ENCODE results near the gene FBXO22.
"Not testable (repeated sequence)": the region's sequence is repeated elsewhere in the genome, so short reads cannot be mapped to it uniquely, and the experiment has no call there.

The FBXO22 gene

DNA sequence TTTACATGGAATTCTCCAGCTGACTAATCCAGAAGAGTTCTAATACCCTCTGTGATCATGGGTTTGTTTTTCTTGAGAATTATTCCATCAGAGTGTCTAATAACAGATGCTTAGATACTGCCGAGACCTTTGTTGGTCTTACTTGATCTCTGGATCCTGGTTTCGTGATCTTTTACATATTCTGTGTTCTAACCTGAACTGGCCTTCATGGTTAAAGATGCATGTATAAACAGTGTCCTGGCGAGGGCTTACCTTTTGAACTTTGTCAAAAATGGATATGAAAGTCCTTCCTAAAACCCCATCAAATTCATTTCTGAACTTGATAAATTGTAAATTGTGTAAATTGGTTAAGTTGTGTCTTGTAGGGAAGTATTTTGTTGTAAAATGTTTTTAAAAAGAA lies 35.7 kb upstream of the FBXO22 start:
- H3K27ac ChIP-seq (replicated peaks): no peak overlapping the region
- TF ChIP-seq, protein P1, sequence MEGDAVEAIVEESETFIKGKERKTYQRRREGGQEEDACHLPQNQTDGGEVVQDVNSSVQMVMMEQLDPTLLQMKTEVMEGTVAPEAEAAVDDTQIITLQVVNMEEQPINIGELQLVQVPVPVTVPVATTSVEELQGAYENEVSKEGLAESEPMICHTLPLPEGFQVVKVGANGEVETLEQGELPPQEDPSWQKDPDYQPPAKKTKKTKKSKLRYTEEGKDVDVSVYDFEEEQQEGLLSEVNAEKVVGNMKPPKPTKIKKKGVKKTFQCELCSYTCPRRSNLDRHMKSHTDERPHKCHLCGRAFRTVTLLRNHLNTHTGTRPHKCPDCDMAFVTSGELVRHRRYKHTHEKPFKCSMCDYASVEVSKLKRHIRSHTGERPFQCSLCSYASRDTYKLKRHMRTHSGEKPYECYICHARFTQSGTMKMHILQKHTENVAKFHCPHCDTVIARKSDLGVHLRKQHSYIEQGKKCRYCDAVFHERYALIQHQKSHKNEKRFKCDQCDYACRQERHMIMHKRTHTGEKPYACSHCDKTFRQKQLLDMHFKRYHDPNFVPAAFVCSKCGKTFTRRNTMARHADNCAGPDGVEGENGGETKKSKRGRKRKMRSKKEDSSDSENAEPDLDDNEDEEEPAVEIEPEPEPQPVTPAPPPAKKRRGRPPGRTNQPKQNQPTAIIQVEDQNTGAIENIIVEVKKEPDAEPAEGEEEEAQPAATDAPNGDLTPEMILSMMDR (IDR thresholded peaks at IDR 0.05; ENCODE audit: insufficient read depth, low read length): no peak
- TF ChIP-seq SPI1 (IDR thresholded peaks at IDR 0.05; ENCODE audit: borderline replicate concordance, low read depth): no peak
- DNase-seq (ENCODE audit: low read depth in 1 of 2, low spot score in 1 of 2): no peak
- no peaks in the 10 kb centered on the region for H3K27me3 ChIP-seq (ENCODE audit: insufficient read depth, poor library complexity, severe bottlenecking)
- no peak overlapping the region for H3K4me3 ChIP-seq (replicated peaks; ENCODE audit: insufficient read depth, low read length)

DNA sequence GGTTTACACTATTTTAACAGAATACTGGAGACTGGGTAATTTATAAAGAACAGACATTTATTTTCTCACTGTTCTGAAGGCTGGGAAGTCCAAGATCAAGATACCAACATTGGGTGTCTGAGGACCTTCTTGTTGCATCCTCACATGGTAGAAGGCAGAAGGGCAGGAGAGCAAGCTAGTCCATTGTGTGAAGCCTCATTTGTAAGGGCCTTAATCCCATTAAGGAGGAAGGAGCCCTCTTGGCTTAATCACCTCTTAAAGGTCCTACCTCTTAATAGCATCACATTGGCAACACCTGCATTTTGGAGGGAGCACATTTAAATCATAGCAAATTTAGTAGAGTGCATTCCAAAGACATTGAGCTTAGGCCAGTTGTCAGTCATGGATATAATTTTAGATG lies 34.2 kb upstream of the FBXO22 start:
- H3K27ac ChIP-seq (replicated peaks): no peak overlapping the region
- no peak overlapping the region for H3K4me3 ChIP-seq (replicated peaks; ENCODE audit: insufficient read depth, low read length)
- TF ChIP-seq GABPA (IDR thresholded peaks at IDR 0.05; ENCODE audit: low read depth) (no peak), POLR2AphosphoS5 (IDR thresholded peaks at IDR 0.05; ENCODE audit: low read depth) (no peak), SPI1 (IDR thresholded peaks at IDR 0.05; ENCODE audit: borderline replicate concordance, low read depth) (no peak)
- TF ChIP-seq, protein P2, sequence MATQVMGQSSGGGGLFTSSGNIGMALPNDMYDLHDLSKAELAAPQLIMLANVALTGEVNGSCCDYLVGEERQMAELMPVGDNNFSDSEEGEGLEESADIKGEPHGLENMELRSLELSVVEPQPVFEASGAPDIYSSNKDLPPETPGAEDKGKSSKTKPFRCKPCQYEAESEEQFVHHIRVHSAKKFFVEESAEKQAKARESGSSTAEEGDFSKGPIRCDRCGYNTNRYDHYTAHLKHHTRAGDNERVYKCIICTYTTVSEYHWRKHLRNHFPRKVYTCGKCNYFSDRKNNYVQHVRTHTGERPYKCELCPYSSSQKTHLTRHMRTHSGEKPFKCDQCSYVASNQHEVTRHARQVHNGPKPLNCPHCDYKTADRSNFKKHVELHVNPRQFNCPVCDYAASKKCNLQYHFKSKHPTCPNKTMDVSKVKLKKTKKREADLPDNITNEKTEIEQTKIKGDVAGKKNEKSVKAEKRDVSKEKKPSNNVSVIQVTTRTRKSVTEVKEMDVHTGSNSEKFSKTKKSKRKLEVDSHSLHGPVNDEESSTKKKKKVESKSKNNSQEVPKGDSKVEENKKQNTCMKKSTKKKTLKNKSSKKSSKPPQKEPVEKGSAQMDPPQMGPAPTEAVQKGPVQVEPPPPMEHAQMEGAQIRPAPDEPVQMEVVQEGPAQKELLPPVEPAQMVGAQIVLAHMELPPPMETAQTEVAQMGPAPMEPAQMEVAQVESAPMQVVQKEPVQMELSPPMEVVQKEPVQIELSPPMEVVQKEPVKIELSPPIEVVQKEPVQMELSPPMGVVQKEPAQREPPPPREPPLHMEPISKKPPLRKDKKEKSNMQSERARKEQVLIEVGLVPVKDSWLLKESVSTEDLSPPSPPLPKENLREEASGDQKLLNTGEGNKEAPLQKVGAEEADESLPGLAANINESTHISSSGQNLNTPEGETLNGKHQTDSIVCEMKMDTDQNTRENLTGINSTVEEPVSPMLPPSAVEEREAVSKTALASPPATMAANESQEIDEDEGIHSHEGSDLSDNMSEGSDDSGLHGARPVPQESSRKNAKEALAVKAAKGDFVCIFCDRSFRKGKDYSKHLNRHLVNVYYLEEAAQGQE (IDR thresholded peaks at IDR 0.05; ENCODE audit: insufficient replicate concordance, low read depth): no peak
- TF ChIP-seq, protein P1 (IDR thresholded peaks at IDR 0.05; ENCODE audit: insufficient read depth, low read length): no peak
- no peak for DNase-seq (ENCODE audit: low read depth in 1 of 2, low spot score in 1 of 2)
- H3K27me3 ChIP-seq (ENCODE audit: insufficient read depth, poor library complexity, severe bottlenecking): no peaks in the 10 kb centered on the region

DNA sequence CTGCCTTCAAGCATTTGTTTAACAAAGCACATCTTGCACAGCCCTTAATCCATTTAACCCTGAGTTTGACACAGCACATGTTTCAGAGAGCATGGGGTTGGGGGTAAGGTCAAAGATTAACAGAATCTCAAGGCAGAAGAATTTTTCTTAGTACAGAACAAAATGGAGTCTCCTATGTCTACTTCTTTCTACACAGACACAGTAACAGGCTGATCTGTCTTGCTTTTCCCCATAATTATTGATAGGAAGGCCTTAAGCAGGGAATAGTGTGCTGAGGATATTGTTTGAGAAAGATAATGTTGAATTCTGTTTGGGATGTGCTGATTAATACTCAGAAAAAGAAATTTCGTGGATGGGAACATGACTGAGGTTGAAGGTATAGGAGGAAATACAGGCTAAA lies 32.1 kb upstream of the FBXO22 start:
- H3K27me3 ChIP-seq (ENCODE audit: insufficient read depth, poor library complexity, severe bottlenecking); H3K27ac ChIP-seq (replicated peaks); DNase-seq (ENCODE audit: low read depth in 1 of 2, low spot score in 1 of 2); H3K4me3 ChIP-seq (replicated peaks; ENCODE audit: insufficient read depth, low read length): not testable (repeated sequence)

DNA sequence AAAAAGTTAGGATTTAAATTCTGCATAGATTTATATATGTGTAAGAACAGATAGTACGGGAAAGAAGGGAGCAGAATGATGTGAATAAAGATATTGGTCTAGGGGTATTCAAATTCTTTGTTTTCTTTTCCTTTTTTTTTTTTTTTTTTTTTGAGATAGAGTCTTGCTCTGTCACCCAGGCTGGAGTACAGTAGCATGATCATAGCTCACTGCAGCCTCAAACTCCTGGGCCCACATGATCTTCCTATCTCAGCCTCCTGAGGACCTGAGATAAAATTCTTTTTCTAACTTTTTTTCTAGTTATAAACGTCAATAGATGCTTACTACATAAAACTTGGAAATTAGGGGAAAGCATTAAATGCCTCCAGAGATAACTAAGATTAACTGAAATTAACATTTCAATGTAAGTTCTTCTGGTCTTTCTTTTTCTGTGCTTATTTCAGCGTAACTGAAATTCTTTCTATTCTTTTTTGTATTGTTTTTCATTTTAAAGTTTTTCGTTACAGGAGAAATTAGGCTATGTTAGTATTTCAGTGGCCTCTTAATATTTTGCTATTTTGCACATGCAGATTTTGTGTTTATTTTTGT lies 31.2 kb upstream of the FBXO22 start:
- no peak for DNase-seq (ENCODE audit: low read depth in 1 of 2, low spot score in 1 of 2)
- H3K27ac ChIP-seq (replicated peaks): no peak overlapping the region
- H3K4me3 ChIP-seq (replicated peaks; ENCODE audit: insufficient read depth, low read length): no peak overlapping the region
- H3K27me3 ChIP-seq (ENCODE audit: insufficient read depth, poor library complexity, severe bottlenecking): no peaks in the 10 kb centered on the region
- TF ChIP-seq POLR2AphosphoS5 (IDR thresholded peaks at IDR 0.05; ENCODE audit: low read depth) (no peak), SPI1 (IDR thresholded peaks at IDR 0.05; ENCODE audit: borderline replicate concordance, low read depth) (no peak), GABPA (IDR thresholded peaks at IDR 0.05; ENCODE audit: low read depth) (no peak)
- TF ChIP-seq, protein P1 (IDR thresholded peaks at IDR 0.05; ENCODE audit: insufficient read depth, low read length): no peak
- TF ChIP-seq, protein P2 (IDR thresholded peaks at IDR 0.05; ENCODE audit: insufficient replicate concordance, low read depth): no peak

Data from HL-60 (cell line).